Measurements from ENCODE around the gene ZBP1.

ZBP1 gene

GRCh38 chr20:57573894-57574293, 46.3 kb downstream of the ZBP1 start:
- TF ChIP-seq FOXP2 (optimal IDR thresholded peaks at IDR 0.05; ENCODE audit: control extremely low read depth, extremely low read length, insufficient read depth) (no peak), POLR2AphosphoS5 (IDR thresholded peaks at IDR 0.05; ENCODE audit: borderline replicate concordance, low read depth, low read length) (no peak), EZH2 (IDR thresholded peaks at IDR 0.05) (no peak)
- peak overlapping the region; percentile 37 for H3K9ac ChIP-seq (ENCODE audit: insufficient read length)
- no peaks in the 10 kb centered on the region for H3K9me3 ChIP-seq (ENCODE audit: low read depth, low read length)
- DNase-seq (ENCODE audit: low read depth, low spot score): no peak
- H3K36me3 ChIP-seq (ENCODE audit: insufficient read depth, low read length): no peaks in the 10 kb centered on the region
- no peak overlapping the region for H3K27ac ChIP-seq
- no peak overlapping the region for H3K4me3 ChIP-seq

GRCh38 chr20:57573242-57573641, 47.0 kb downstream of the ZBP1 start:
- no peak for DNase-seq (ENCODE audit: low read depth, low spot score)

GRCh38 chr20:57571782-57572416, 48.3 kb downstream of the ZBP1 start:
- Histone ChIP-seq H3K27ac (no peak overlapping the region), H3K36me3 (ENCODE audit: insufficient read depth, low read length) (no peaks in the 10 kb centered on the region), H3K4me3 (no peak overlapping the region), H3K9me3 (ENCODE audit: low read depth, low read length) (no peaks in the 10 kb centered on the region), H3K9ac (ENCODE audit: insufficient read length) (no peak overlapping the region)
- TF ChIP-seq FOXP2 (optimal IDR thresholded peaks at IDR 0.05; ENCODE audit: control extremely low read depth, extremely low read length, insufficient read depth) (no peak), POLR2AphosphoS5 (IDR thresholded peaks at IDR 0.05; ENCODE audit: borderline replicate concordance, low read depth, low read length) (no peak), EZH2 (IDR thresholded peaks at IDR 0.05) (no peak)
- no peak for DNase-seq (ENCODE audit: low read depth, low spot score)

More at GRCh38 chr20:57573242-57573641, 47.0 kb downstream of the ZBP1 start:
- Histone ChIP-seq H3K9ac (ENCODE audit: insufficient read length) (no peak overlapping the region), H3K4me3 (no peak overlapping the region), H3K27ac (no peak overlapping the region), H3K36me3 (ENCODE audit: insufficient read depth, low read length) (no peaks in the 10 kb centered on the region), H3K9me3 (ENCODE audit: low read depth, low read length) (no peaks in the 10 kb centered on the region)
- TF ChIP-seq POLR2AphosphoS5 (IDR thresholded peaks at IDR 0.05; ENCODE audit: borderline replicate concordance, low read depth, low read length) (no peak), FOXP2 (optimal IDR thresholded peaks at IDR 0.05; ENCODE audit: control extremely low read depth, extremely low read length, insufficient read depth) (no peak), EZH2 (IDR thresholded peaks at IDR 0.05) (no peak)

GRCh38 chr20:57570920-57571319, 49.3 kb downstream of the ZBP1 start:
- DNase-seq (ENCODE audit: low read depth, low spot score): no peak
- no peak overlapping the region for H3K4me3 ChIP-seq
- H3K36me3 ChIP-seq (ENCODE audit: insufficient read depth, low read length): no peaks in the 10 kb centered on the region
- no peaks in the 10 kb centered on the region for H3K9me3 ChIP-seq (ENCODE audit: low read depth, low read length)
- H3K27ac ChIP-seq: no peak overlapping the region
- TF ChIP-seq POLR2AphosphoS5 (IDR thresholded peaks at IDR 0.05; ENCODE audit: borderline replicate concordance, low read depth, low read length): no peak
- TF ChIP-seq EZH2 (IDR thresholded peaks at IDR 0.05): no peak
- no peak for TF ChIP-seq FOXP2 (optimal IDR thresholded peaks at IDR 0.05; ENCODE audit: control extremely low read depth, extremely low read length, insufficient read depth)
- no peak overlapping the region for H3K9ac ChIP-seq (ENCODE audit: insufficient read length)

- no peak for DNase-seq (ENCODE audit: low read depth, low spot score)
- TF ChIP-seq FOXP2 (optimal IDR thresholded peaks at IDR 0.05; ENCODE audit: control extremely low read depth, extremely low read length, insufficient read depth) (no peak), POLR2AphosphoS5 (IDR thresholded peaks at IDR 0.05; ENCODE audit: borderline replicate concordance, low read depth, low read length) (no peak), EZH2 (IDR thresholded peaks at IDR 0.05) (no peak)
- no peaks in the 10 kb centered on the region for H3K36me3 ChIP-seq (ENCODE audit: insufficient read depth, low read length)
Measured at GRCh38 chr20:57570145-57570850, 49.9 kb downstream of the ZBP1 start.

GRCh38 chr20:57568960-57569359, 51.3 kb downstream of the ZBP1 start:
- no peak for DNase-seq (ENCODE audit: low read depth, low spot score)
- no peaks in the 10 kb centered on the region for H3K9me3 ChIP-seq (ENCODE audit: low read depth, low read length)
- no peaks in the 10 kb centered on the region for H3K36me3 ChIP-seq (ENCODE audit: insufficient read depth, low read length)
- H3K27ac ChIP-seq: no peak overlapping the region
- H3K9ac ChIP-seq (ENCODE audit: insufficient read length): no peak overlapping the region
- H3K4me3 ChIP-seq: no peak overlapping the region
- no peak for TF ChIP-seq EZH2 (IDR thresholded peaks at IDR 0.05)
- TF ChIP-seq POLR2AphosphoS5 (IDR thresholded peaks at IDR 0.05; ENCODE audit: borderline replicate concordance, low read depth, low read length): no peak
- no peak for TF ChIP-seq FOXP2 (optimal IDR thresholded peaks at IDR 0.05; ENCODE audit: control extremely low read depth, extremely low read length, insufficient read depth)

More at GRCh38 chr20:57570145-57570850, 49.9 kb downstream of the ZBP1 start:
- H3K9me3 ChIP-seq (ENCODE audit: low read depth, low read length): no peaks in the 10 kb centered on the region
- no peak overlapping the region for H3K9ac ChIP-seq (ENCODE audit: insufficient read length)
- no peak overlapping the region for H3K4me3 ChIP-seq
- H3K27ac ChIP-seq: no peak overlapping the region

- Histone ChIP-seq H3K4me3 (no peak overlapping the region), H3K36me3 (ENCODE audit: insufficient read depth, low read length) (no peaks in the 10 kb centered on the region), H3K9me3 (ENCODE audit: low read depth, low read length) (no peaks in the 10 kb centered on the region), H3K27ac (no peak overlapping the region), H3K9ac (ENCODE audit: insufficient read length) (no peak overlapping the region)
- TF ChIP-seq EZH2 (IDR thresholded peaks at IDR 0.05): no peak
- DNase-seq (ENCODE audit: low read depth, low spot score): no peak
Measured at GRCh38 chr20:57568088-57568896, 51.9 kb downstream of the ZBP1 start.

GRCh38 chr20:57567471-57568079, 52.7 kb downstream of the ZBP1 start:
- H3K9ac ChIP-seq (ENCODE audit: insufficient read length): no peak overlapping the region
- TF ChIP-seq POLR2AphosphoS5 (IDR thresholded peaks at IDR 0.05; ENCODE audit: borderline replicate concordance, low read depth, low read length) (no peak), EZH2 (IDR thresholded peaks at IDR 0.05) (no peak), FOXP2 (optimal IDR thresholded peaks at IDR 0.05; ENCODE audit: control extremely low read depth, extremely low read length, insufficient read depth) (no peak)
- DNase-seq (ENCODE audit: low read depth, low spot score): no peak

More at GRCh38 chr20:57567471-57568079, 52.7 kb downstream of the ZBP1 start:
- Histone ChIP-seq H3K4me3 (no peak overlapping the region), H3K36me3 (ENCODE audit: insufficient read depth, low read length) (no peaks in the 10 kb centered on the region), H3K9me3 (ENCODE audit: low read depth, low read length) (no peaks in the 10 kb centered on the region), H3K27ac (no peak overlapping the region)

Measured in SK-N-MC (cell line).